IMR-90 (cell line): ENCODE results near the gene MAFG. TPM values are rescaled to one million over a fixed set of nuclear protein-coding genes. Genes with fewer than 3 reads are reported as not detected.

Source experiments
- ATAC-seq: fragments of 200-7000 bp; cut with Tn5 transposase; 2 replicates; pipeline ENCODE4 v1.9.1; 2020; ENCODE audit warnings: low read depth, mild to moderate bottlenecking, moderate library complexity
- BruUV-seq: library from RNA; stranded (reverse); fragments of 400-500 nt; replicated peaks from 2 replicates; lab custom pipeline; 2021; lab: Mats Ljungman, UMichigan
- CTCF ChIA-PET: fragments of 300-600 bp; formaldehyde crosslinking; extraction: SDS; loops from one replicate; lab custom pipeline; 2021; ENCODE audit warnings: antibody characterized with exemption; lab: Yijun Ruan, JAX
- POLR2A ChIA-PET: fragments of 300-600 bp; sonication (Branson Sonifier 250); formaldehyde crosslinking; loops from one replicate; lab custom pipeline; 2022; ENCODE audit warnings: antibody characterized with exemption; ENCODE audit not compliant: unreplicated experiment; lab: Charles Lee
- DNase-seq: peaks from one replicate; pipeline ENCODE4 v3.0.0; 2013
- H2AFZ ChIP-seq: replicated peaks from 2 replicates; pipeline ENCODE3; 2013; ENCODE audit warnings: low read length, mild to moderate bottlenecking; ENCODE audit not compliant: poor library complexity
- H2AK5ac ChIP-seq: 2 replicates; pipeline ENCODE4 v1.6.1; 2013; ENCODE audit warnings: low read depth, low read length, inconsistent platforms
- H2AK9ac ChIP-seq: replicated peaks from 2 replicates; pipeline ENCODE3; 2013; ENCODE audit warnings: mild to moderate bottlenecking, low read depth, low read length, moderate library complexity; ENCODE audit not compliant: poor library complexity
- H2BK120ac ChIP-seq: 2 replicates; pipeline ENCODE4 v1.6.1; 2013; ENCODE audit warnings: low read depth, low read length, inconsistent platforms
- H2BK15ac ChIP-seq: 3 replicates; pipeline ENCODE4 v1.6.1; 2013; ENCODE audit warnings: low read depth, low read length, inconsistent platforms
- H2BK20ac ChIP-seq: 2 replicates; pipeline ENCODE4 v1.6.1; 2013; ENCODE audit warnings: low read depth, mild to moderate bottlenecking, inconsistent platforms, low read length, moderate library complexity
- H2BK5ac ChIP-seq: 2 replicates; pipeline ENCODE4 v1.6.1; 2013; ENCODE audit warnings: mild to moderate bottlenecking, low read depth, low read length, inconsistent platforms; ENCODE audit not compliant: poor library complexity, severe bottlenecking
- H3K14ac ChIP-seq: replicated peaks from 2 replicates; pipeline ENCODE4 v1.6.1; 2013; ENCODE audit warnings: low read depth, low read length, inconsistent platforms
- H3K18ac ChIP-seq: 2 replicates; pipeline ENCODE4 v1.6.1; 2013; ENCODE audit warnings: low read depth, low read length, control low read depth
- H3K23ac ChIP-seq: 2 replicates; pipeline ENCODE4 v1.6.1; 2013; ENCODE audit warnings: low read depth, low read length, inconsistent platforms
- H3K27ac ChIP-seq: 2 replicates; pipeline ENCODE4 v1.5.1; 2013; ENCODE audit warnings: mild to moderate bottlenecking, control low read depth, low read length; ENCODE audit not compliant: insufficient read depth
- H3K27me3 ChIP-seq: 2 replicates; pipeline ENCODE4 v1.6.1; 2013; ENCODE audit warnings: low read length; ENCODE audit not compliant: control insufficient read depth, insufficient read depth
- H3K36me3 ChIP-seq: 2 replicates; pipeline ENCODE4 v1.6.1; 2013; ENCODE audit warnings: low read length, mixed read lengths; ENCODE audit not compliant: control insufficient read depth, insufficient read depth
- H3K4ac ChIP-seq: 2 replicates; pipeline ENCODE4 v1.6.1; 2013; ENCODE audit warnings: low read depth, low read length, inconsistent platforms
- H3K4me1 ChIP-seq: 2 replicates; pipeline ENCODE4 v1.6.1; 2013; ENCODE audit warnings: low read length, mixed read lengths; ENCODE audit not compliant: control insufficient read depth, insufficient read depth
- H3K4me2 ChIP-seq: 2 replicates; pipeline ENCODE4 v1.6.1; 2013; ENCODE audit warnings: low read depth, mild to moderate bottlenecking, control low read depth, low read length, moderate library complexity
- H3K4me3 ChIP-seq: 2 replicates; pipeline ENCODE4 v1.5.1; 2013; ENCODE audit warnings: low read depth, mild to moderate bottlenecking, control low read depth, low read length, moderate library complexity; ENCODE audit not compliant: insufficient read depth
- H3K56ac ChIP-seq: 2 replicates; pipeline ENCODE4 v1.6.1; 2013; ENCODE audit warnings: low read length, inconsistent platforms; ENCODE audit not compliant: insufficient read depth; ENCODE audit errors: extremely low read depth
- H3K79me1 ChIP-seq, 2 experiments: 2 replicates each; pipeline ENCODE4 v1.6.1; 2013; ENCODE audit warnings: low read length in 2 of 2, inconsistent platforms in 1 of 2, low read depth in 1 of 2
- H3K9ac ChIP-seq: 2 replicates; pipeline ENCODE4 v1.6.1; 2013; ENCODE audit warnings: low read depth, low read length, control low read depth
- H3K9me1 ChIP-seq: 2 replicates; pipeline ENCODE4 v1.6.1; 2013; ENCODE audit warnings: low read length, inconsistent platforms; ENCODE audit not compliant: insufficient read depth
- H3K9me3 ChIP-seq: 2 replicates; pipeline ENCODE4 v1.6.1; 2013; ENCODE audit warnings: low read length; ENCODE audit not compliant: control insufficient read depth, insufficient read depth
- H4K20me1 ChIP-seq: 2 replicates; pipeline ENCODE4 v1.6.1; 2013; ENCODE audit warnings: low read length, inconsistent platforms; ENCODE audit not compliant: insufficient read depth
- H4K5ac ChIP-seq: 2 replicates; pipeline ENCODE4 v1.6.1; 2013; ENCODE audit warnings: mild to moderate bottlenecking, low read depth, low read length, control low read depth
- H4K8ac ChIP-seq, 2 experiments: 2 replicates each; pipeline ENCODE4 v1.6.1; 2013; ENCODE audit warnings: low read depth in 2 of 2, low read length in 2 of 2, control low read depth in 1 of 2, inconsistent platforms in 1 of 2
- H4K91ac ChIP-seq: 2 replicates; pipeline ENCODE4 v1.6.1; 2013; ENCODE audit warnings: low read depth, low read length, inconsistent platforms; ENCODE audit not compliant: insufficient read depth
- BHLHE40 ChIP-seq: fragments of 150-350 bp; IDR thresholded peaks from 2 replicates; pipeline ENCODE4 v1.6.1; 2016; ENCODE audit warnings: mild to moderate bottlenecking, low read depth, low read length
- CEBPB ChIP-seq: IDR thresholded peaks from 2 replicates; pipeline ENCODE4 v1.6.1; 2012; ENCODE audit warnings: low read depth, low read length, improper control_type of control experiment
- CHD1 ChIP-seq: IDR thresholded peaks from 2 replicates; pipeline ENCODE4 v1.6.1; 2012; ENCODE audit warnings: low read depth, low read length, improper control_type of control experiment
- ELK1 ChIP-seq: fragments of 150-350 bp; IDR thresholded peaks from 2 replicates; pipeline ENCODE4 v1.6.1; 2016; ENCODE audit warnings: low read depth, mild to moderate bottlenecking, low read length, moderate library complexity, borderline replicate concordance
- FOS ChIP-seq: fragments of 150-350 bp; IDR thresholded peaks from 2 replicates; pipeline ENCODE4 v1.6.1; 2016; ENCODE audit warnings: low read depth, low read length
- MAFK ChIP-seq: IDR thresholded peaks from 2 replicates; pipeline ENCODE4 v1.6.1; 2012; ENCODE audit warnings: low read depth, low read length, improper control_type of control experiment
- MXI1 ChIP-seq: IDR thresholded peaks from 2 replicates; pipeline ENCODE4 v1.6.1; 2012; ENCODE audit warnings: low read depth, mild to moderate bottlenecking, low read length, moderate library complexity, borderline replicate concordance
- POLR2A ChIP-seq: IDR thresholded peaks from 2 replicates; pipeline ENCODE4 v1.6.1; 2012; ENCODE audit warnings: mild to moderate bottlenecking, low read depth, low read length
- RAD21 ChIP-seq: IDR thresholded peaks from 2 replicates; pipeline ENCODE4 v1.6.1; 2012; ENCODE audit warnings: low read length, improper control_type of control experiment
- RCOR1 ChIP-seq: IDR thresholded peaks from 2 replicates; pipeline ENCODE4 v1.6.1; 2012; ENCODE audit warnings: mild to moderate bottlenecking, low read length, improper control_type of control experiment; ENCODE audit not compliant: insufficient replicate concordance
- RFX5 ChIP-seq: IDR thresholded peaks from 2 replicates; pipeline ENCODE4 v1.8.0; 2012; ENCODE audit warnings: low read depth, mild to moderate bottlenecking, low read length, moderate library complexity
- SMC3 ChIP-seq: fragments of 150-350 bp; IDR thresholded peaks from 2 replicates; pipeline ENCODE4 v1.6.1; 2016; ENCODE audit warnings: low read depth, mild to moderate bottlenecking, antibody characterized with exemption, low read length, moderate library complexity
- WGBS, 2 experiments: methylation state at CpG; one replicate each; pipeline versions ENCODE4 v1.1.5 to v1.1.7; 2013; ENCODE audit warnings: missing lambda C conversion rate in 2 of 2; ENCODE audit not compliant: insufficient read length in 1 of 2; ENCODE audit errors: extremely low coverage in 2 of 2; 5-methylcytosine and 5-hydroxymethylcytosine counted together
- dilution Hi-C: fragments of 300-500 bp; cut with HindIII; formaldehyde crosslinking; loops from one replicate; pipeline ENCODE4 v1.14.3; 2018; ENCODE audit warnings: low sequenced_read_pairs; ENCODE audit not compliant: unreplicated experiment
- in situ Hi-C: fragments of 300-500 bp; cut with MboI; formaldehyde crosslinking; loops from 3 replicates; pipeline ENCODE4 v1.14.3; 2019; ENCODE audit warnings: low sequenced_read_pairs, inconsistent platforms, mixed read lengths
- intact Hi-C: fragments of 100-400 bp; cut with micrococcal nuclease; formaldehyde crosslinking; loops from 2 replicates; pipeline ENCODE4 v1.10.0; 2022
- polyA plus RNA-seq, 3 experiments: library from polyadenylated mRNA; depleted of rRNA; stranded (reverse); fragments of >200 nt; gene quantifications; 2 replicates each; pipeline ENCODE4 v1.2.3, GENCODE V29; 2012; ENCODE audit warnings: low replicate concordance in 1 of 3
- total RNA-seq: library from RNA; depleted of rRNA; stranded (reverse); fragments of >200 nt; gene quantifications from 2 replicates; pipeline ENCODE4 v1.2.3, GENCODE V29; 2012

MAFG gene
- total and polyA plus RNA-seq, 2 of the 4 experiments (the other 2 are of a cell fraction) = 6.1 to 15.4 TPM

GRCh38 chr17:81951785-81952684, 24.5 kb upstream of the MAFG start:
- no TSS peak for BruUV-seq

More at GRCh38 chr17:81951785-81952684, 24.5 kb upstream of the MAFG start:
- ATAC-seq = no peak
- H3K4me2 ChIP-seq = no peak overlapping the region
- H3K9ac ChIP-seq = no peak overlapping the region
- no peak overlapping the region for H2BK15ac ChIP-seq
- no peaks in the 10 kb centered on the region for H4K20me1 ChIP-seq
- no peak overlapping the region for H2BK20ac ChIP-seq
- H3K14ac ChIP-seq = no peak overlapping the region
- no peaks in the 10 kb centered on the region for H3K79me1 ChIP-seq
- H4K8ac ChIP-seq = no peak overlapping the region
- H4K91ac ChIP-seq = no peak overlapping the region
- H3K4me1 ChIP-seq = no peaks in the 10 kb centered on the region
- no peak for DNase-seq
- WGBS, 2 experiments = no CpG with 5 or more reads among the region's 13 CpGs
- no peaks in the 10 kb centered on the region for H3K9me1 ChIP-seq
- H2BK5ac ChIP-seq = no peak overlapping the region
- H3K27me3 ChIP-seq = peaks cover 5% of the 10 kb centered on the region; the same call in 1 of the 2 replicates
- H3K18ac ChIP-seq = no peak overlapping the region
- dilution Hi-C loops (no loop called here), intact Hi-C loops (no loop called here), in situ Hi-C loops (no loop called here)
- H3K4ac ChIP-seq = no peak overlapping the region
- ChIA-PET CTCF (no interaction called here), POLR2A (no interaction called here)
- no peak overlapping the region for H2AFZ ChIP-seq
- H3K27ac ChIP-seq = no peak overlapping the region
- no peak overlapping the region for H4K5ac ChIP-seq
- no peaks in the 10 kb centered on the region for H3K9me3 ChIP-seq
- H3K56ac ChIP-seq = no peak overlapping the region
- no peak overlapping the region for H3K23ac ChIP-seq
- no peak overlapping the region for H2AK5ac ChIP-seq
- no peaks in the 10 kb centered on the region for H3K36me3 ChIP-seq
- H2BK120ac ChIP-seq = no peak overlapping the region
- no peak overlapping the region for H3K4me3 ChIP-seq
- no peak for TF ChIP-seq SMC3
- TF ChIP-seq RFX5 = no peak
- no peak for TF ChIP-seq RAD21
- TF ChIP-seq RCOR1 = no peak
- no peak for TF ChIP-seq FOS
- no peak for TF ChIP-seq MXI1
- no peak for TF ChIP-seq CEBPB
- TF ChIP-seq POLR2A = no peak
- TF ChIP-seq MAFK = no peak
- no peak for TF ChIP-seq BHLHE40
- no peak for TF ChIP-seq CHD1
- TF ChIP-seq ELK1 = no peak
- H2AK9ac ChIP-seq = no peak overlapping the region
